Measurements from ENCODE around the gene ACAP3. TPM values are rescaled to one million over a fixed set of nuclear protein-coding genes. Genes with fewer than 3 reads are reported as not detected.
"Not testable (repeated sequence)": the region's sequence is repeated elsewhere in the genome, so short reads cannot be mapped to it uniquely, and the experiment has no call there.

Gene ACAP3
- polyA plus RNA-seq, 1 donor: 44.6 TPM

GRCh38 chr1:1267488-1268283 lies 40.0 kb downstream of the ACAP3 start:
- DNase-seq (ENCODE audit: low read depth): no peak

GRCh38 chr1:1264868-1265272 lies 42.9 kb downstream of the ACAP3 start:
- no peak for DNase-seq (ENCODE audit: low read depth)

- no peak for DNase-seq (ENCODE audit: low read depth)
These were observed 43.7 kb downstream of the ACAP3 start for GRCh38 chr1:1264026-1264425.

- DNase-seq (ENCODE audit: low read depth): no peak
These were observed 45.0 kb downstream of the ACAP3 start for GRCh38 chr1:1262758-1263157.

GRCh38 chr1:1262071-1262470 lies 45.7 kb downstream of the ACAP3 start:
- no peak for DNase-seq (ENCODE audit: low read depth)

GRCh38 chr1:1260843-1261560 lies 46.7 kb downstream of the ACAP3 start:
- DNase-seq (ENCODE audit: low read depth): no peak

- DNase-seq (ENCODE audit: low read depth): no peak
These were observed 47.7 kb downstream of the ACAP3 start for GRCh38 chr1:1259951-1260600.

GRCh38 chr1:1259540-1259939 lies 48.2 kb downstream of the ACAP3 start:
- no peak for DNase-seq (ENCODE audit: low read depth)

- DNase-seq (ENCODE audit: low read depth): no peak
These were observed 48.6 kb downstream of the ACAP3 start for GRCh38 chr1:1259119-1259488.

- no peak for DNase-seq (ENCODE audit: low read depth)
These were observed 50.5 kb downstream of the ACAP3 start for GRCh38 chr1:1256956-1257871.

GRCh38 chr1:1255611-1256010 lies 52.1 kb downstream of the ACAP3 start:
- no peak for DNase-seq (ENCODE audit: low read depth)

GRCh38 chr1:1255078-1255477 lies 52.7 kb downstream of the ACAP3 start:
- DNase-seq (ENCODE audit: low read depth): no peak

- no peak for DNase-seq (ENCODE audit: low read depth)
These were observed 53.1 kb downstream of the ACAP3 start for GRCh38 chr1:1254667-1254998.

GRCh38 chr1:1253972-1254666 lies 53.6 kb downstream of the ACAP3 start:
- DNase-seq (ENCODE audit: low read depth): no peak

GRCh38 chr1:1253314-1253713 lies 54.4 kb downstream of the ACAP3 start:
- DNase-seq (ENCODE audit: low read depth): no peak

- no peak for DNase-seq (ENCODE audit: low read depth)
These were observed 56.9 kb downstream of the ACAP3 start for GRCh38 chr1:1250786-1251284.

- DNase-seq (ENCODE audit: low read depth): not testable (repeated sequence)
These were observed 59.5 kb downstream of the ACAP3 start for GRCh38 chr1:1248009-1248913.

GRCh38 chr1:1247341-1247913 lies 60.3 kb downstream of the ACAP3 start:
- no peak for DNase-seq (ENCODE audit: low read depth)

- no peak for DNase-seq (ENCODE audit: low read depth)
These were observed 61.0 kb downstream of the ACAP3 start, which contains the start of gene C1QTNF12 for GRCh38 chr1:1246577-1247340. C1QTNF12 (minus strand) TSS chr1:1246722; CDS start chr1:1246690, 32 bp downstream.

Measured in forelimb muscle (tissue), 1 donor.